SIG-M5 treated with dmso at 0.1 percent for 504 hours (cell line): ENCODE results near the gene ARHGAP42.

Source experiments
- DNase-seq: peaks from one replicate; lab custom pipeline; 2025; ENCODE audit not compliant: unreplicated experiment; lab: John Stamatoyannopoulos, UW

ARHGAP42 gene

GRCh38 chr11:100827934-100828661 is 141.0 kb downstream of the ARHGAP42 start:
- DNase-seq = no peak

DNA sequence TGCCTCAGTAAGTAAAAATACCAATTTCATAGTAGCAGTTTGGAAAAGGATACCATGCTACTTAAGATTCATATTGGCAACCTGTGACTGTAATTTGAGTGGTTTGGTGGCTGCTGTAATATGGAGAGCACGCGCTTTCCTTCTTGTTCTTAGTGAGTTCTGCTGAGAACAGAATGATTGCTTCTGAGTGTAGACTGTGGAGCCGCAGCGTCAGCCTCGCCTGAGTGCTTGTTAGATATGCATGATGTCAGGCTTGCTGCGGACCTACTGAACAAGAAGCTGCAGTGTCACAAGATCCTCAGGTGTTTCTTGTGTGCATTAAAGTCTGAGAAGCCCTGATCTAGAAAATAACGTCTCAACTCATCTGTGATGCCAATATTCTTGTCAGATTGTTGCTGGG is 143.2 kb downstream of the ARHGAP42 start:
- DNase-seq = no peak

- DNase-seq = no peak
Measured at GRCh38 chr11:100830978-100831732, 144.1 kb downstream of the ARHGAP42 start.

GRCh38 chr11:100831929-100832494 is 144.9 kb downstream of the ARHGAP42 start:
- no peak for DNase-seq

- no peak for DNase-seq
Measured at GRCh38 chr11:100832829-100833228, 145.7 kb downstream of the ARHGAP42 start.

DNA sequence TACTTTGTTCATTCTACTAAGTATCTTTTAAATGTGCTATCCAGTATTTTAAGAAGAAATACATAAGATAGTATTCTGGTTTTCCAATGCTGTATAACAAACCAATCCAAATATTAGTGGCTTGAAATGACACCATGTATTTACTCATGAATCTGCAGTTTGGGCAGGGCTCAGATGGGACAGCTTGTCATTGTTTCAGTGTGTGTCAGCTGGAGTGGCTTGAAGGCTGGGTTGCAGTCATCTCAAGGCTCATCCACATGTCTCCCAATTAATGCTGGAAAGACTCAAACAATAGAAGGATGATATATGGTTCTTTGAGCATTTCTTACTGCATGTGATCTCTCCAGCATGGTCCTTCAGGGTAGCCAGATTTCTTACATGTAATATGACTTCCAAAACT is 146.2 kb downstream of the ARHGAP42 start:
- no peak for DNase-seq

DNA sequence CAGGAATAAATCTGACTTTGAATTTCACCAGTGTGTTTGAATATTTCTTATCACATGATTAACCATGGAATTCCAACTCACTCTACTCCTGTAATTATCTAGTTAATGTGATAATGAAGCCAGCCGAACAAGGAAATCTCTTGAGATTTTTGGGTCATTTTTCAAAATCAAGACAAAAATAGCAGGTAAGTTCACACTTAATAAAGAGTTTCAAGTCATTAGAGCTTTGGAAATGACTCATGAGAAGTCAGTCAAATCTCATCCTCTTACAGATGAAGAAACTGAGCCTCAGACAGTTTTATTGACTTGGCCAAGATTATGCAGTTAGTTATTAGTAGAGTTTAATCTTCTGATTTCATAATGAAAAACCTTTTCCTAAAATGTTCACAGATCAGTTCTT is 148.8 kb downstream of the ARHGAP42 start:
- DNase-seq = no peak

DNA sequence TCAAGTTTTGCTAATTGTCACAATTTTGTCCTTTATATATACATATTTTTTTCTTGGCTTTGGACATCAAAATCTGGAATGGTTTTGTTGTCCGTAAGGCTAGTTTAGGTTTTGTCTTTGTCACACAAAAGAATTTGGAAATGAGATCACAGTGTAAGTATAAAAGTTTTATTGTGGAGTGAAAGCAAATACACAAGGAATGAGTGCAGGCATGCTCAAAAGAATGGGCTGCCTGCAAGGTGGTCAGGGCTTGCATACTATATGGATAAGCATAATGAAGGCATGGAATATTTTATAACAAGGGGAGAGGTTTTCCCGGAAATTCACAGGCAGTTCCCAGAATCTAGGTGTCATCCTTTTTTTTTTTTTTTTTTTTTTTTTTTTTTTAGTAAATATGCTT is 150.2 kb downstream of the ARHGAP42 start:
- DNase-seq = no peak

DNA sequence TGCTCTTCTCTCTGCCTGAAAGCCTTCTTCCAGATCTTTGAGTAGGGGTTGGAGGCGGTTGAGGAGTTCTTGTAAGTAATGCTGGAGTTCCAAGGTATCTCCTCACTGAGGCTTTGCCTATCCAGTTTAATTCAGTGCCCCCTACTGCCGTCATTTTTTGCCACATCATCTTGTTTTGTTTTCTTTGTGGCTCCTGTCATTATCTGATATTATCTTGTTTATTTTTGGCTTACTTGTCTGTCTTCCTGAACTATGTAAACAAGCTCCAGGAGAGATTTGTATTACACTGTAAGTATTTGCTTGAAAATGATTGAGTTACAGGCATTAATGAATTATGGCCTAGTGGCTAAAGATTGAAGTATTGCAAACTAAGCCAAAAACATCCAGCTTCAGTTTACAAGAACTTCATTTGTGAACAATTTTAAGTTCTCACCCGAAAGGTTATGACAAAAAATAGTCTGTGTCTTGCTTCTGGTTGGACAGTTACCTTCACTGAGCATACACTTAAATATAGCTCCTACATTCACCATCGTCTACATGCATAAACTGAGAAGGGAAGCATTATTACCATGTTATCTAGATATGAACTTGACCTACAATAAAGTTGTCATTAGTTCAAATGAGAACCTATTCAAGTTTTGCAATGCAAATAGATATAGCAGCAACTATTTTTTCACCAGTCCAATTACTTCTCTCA is 154.8 kb downstream of the ARHGAP42 start:
- DNase-seq = no peak

- no peak for DNase-seq
Measured at GRCh38 chr11:100847696-100848216, 160.7 kb downstream of the ARHGAP42 start.

GRCh38 chr11:100849009-100849900 is 162.2 kb downstream of the ARHGAP42 start:
- no peak for DNase-seq

- no peak for DNase-seq
Measured at GRCh38 chr11:100849901-100850235, 162.8 kb downstream of the ARHGAP42 start.

GRCh38 chr11:100851147-100851546 is 164.1 kb downstream of the ARHGAP42 start:
- no peak for DNase-seq

- no peak for DNase-seq
Measured at GRCh38 chr11:100851584-100852152, 164.6 kb downstream of the ARHGAP42 start.

- peak; percentile 45 for DNase-seq
Measured at GRCh38 chr11:100855466-100856067, 168.5 kb downstream of the ARHGAP42 start.

DNA sequence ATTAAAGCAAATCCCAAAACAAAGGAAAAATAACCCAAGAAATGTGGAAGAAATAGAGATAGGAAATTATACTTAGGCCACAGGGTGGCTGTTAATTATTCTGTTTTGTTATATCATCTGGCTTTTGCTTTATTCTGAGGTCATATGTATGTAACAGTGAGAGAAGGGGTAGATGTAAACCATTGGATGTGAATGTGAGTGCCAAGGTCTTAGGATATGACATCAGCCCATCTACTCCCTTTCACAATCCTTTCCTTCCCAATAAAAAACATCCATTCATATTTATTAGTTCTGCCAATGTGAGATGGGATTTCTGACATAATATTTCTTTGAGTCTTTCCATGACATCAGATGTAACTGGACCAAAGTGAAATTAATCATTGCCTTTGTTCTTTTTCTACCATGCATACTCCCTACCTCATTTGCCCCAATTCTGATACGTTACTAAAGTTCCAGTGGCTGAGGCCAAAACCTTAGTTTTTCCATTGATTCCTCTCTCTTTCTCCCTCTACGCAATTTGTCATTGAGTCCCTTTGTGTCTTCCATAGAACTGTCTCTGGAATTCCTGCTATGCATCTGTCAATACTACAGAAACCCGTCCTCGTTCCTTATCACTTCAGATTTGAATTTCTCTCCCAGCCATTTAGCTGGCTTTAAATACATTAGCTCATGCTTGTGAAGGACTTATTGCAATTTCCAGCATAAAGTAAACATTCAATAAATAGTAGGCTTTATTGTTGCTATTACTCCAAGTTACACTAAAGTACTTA is 170.3 kb downstream of the ARHGAP42 start:
- no peak for DNase-seq

DNA sequence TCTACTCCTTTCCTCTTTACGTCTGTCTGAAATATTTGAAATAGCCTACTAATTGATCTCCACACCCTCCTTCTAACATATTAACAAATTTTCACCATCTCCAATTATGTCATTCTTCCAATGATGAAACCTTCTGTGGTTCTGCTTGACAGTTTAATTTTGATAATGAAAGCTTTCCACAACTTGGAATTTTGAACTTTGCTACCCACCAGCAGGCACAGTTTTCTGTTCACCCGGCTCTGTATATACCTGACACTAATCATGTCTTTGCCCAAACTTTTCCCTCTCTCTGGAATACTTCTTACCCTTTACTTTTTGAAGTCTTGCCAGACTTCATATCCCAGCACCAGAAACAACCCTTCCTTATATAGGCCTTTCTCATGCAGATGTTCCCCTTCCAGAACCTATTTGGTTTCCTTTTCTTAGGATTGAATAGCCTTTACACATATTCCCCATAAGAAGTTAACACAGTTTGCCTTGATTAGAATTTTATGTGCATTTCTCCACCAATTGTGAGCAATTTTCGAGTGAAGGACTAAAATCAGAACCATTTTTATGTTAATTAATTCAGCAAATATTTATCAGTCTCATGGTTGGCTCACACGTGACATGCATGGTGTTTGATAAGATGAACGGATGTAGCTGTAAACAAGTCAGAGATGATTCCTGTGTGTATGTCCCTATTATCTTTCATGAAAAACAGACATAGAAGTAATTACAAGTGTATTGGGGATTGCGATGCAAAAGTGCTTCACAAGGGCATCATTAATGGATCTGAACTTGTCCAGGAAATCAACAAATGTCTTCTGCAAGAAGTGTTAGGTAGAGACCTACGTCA is 173.4 kb downstream of the ARHGAP42 start:
- DNase-seq = no peak

DNA sequence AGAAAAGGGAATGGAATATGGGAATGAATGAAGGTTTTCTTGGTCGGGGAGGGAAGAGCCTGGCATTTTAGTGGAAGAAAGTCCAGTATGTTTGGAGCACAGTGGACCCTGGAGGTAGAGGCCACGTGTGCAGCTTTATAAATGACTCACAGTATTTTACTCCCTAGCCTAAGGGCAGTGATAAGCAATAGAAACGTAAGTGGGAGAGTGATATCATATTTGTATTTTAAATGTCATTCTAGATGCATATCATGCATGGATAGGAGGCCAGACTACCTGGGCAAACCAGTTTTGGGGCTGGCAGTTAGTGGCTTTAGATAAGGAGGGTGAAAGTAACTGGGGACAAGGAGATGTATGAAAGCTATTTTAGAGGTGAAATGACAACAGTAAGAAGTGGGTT is 174.1 kb downstream of the ARHGAP42 start:
- DNase-seq = no peak
